Mesenchymal stem cell (in vitro differentiated cells and primary cell): ENCODE data around the gene KRTAP5-1.

ENCODE experiments used
- DNase-seq: peaks from one replicate; pipeline ENCODE4 v3.0.0-alpha.2; 2013
- H2AFZ ChIP-seq: one replicate; pipeline ENCODE4 v1.6.1; 2013; ENCODE audit warnings: low read depth, mild to moderate bottlenecking, control low read depth, inconsistent platforms, low read length, moderate library complexity
- H2AK5ac ChIP-seq: 2 replicates; pipeline ENCODE4 v1.6.1; 2013; ENCODE audit warnings: low read length, moderate library complexity, mild to moderate bottlenecking, inconsistent platforms; ENCODE audit not compliant: severe bottlenecking
- H2BK120ac ChIP-seq: one replicate; pipeline ENCODE4 v1.6.1; 2013; ENCODE audit warnings: low read depth, mild to moderate bottlenecking, inconsistent platforms, low read length, moderate library complexity
- H2BK12ac ChIP-seq, 2 experiments: one replicate each; pipeline ENCODE4 v1.6.1; 2013; ENCODE audit warnings: inconsistent platforms in 2 of 2, low read length in 2 of 2, mild to moderate bottlenecking in 2 of 2, moderate library complexity in 2 of 2, control low read depth in 1 of 2
- H2BK15ac ChIP-seq: one replicate; pipeline ENCODE4 v1.6.1; 2013; ENCODE audit warnings: mild to moderate bottlenecking, low read depth, inconsistent platforms; ENCODE audit not compliant: poor library complexity, severe bottlenecking
- H2BK5ac ChIP-seq: 2 replicates; pipeline ENCODE4 v1.6.1; 2013; ENCODE audit warnings: low read depth, mild to moderate bottlenecking, low read length, control low read depth, inconsistent platforms; ENCODE audit not compliant: poor library complexity, severe bottlenecking
- H3K14ac ChIP-seq, 2 experiments: one replicate each; pipeline ENCODE4 v1.6.1; 2013; ENCODE audit warnings: inconsistent platforms in 2 of 2, low read length in 2 of 2, control low read depth in 1 of 2, mild to moderate bottlenecking in 1 of 2, moderate library complexity in 1 of 2
- H3K18ac ChIP-seq, 2 experiments: one replicate each; pipeline ENCODE4 v1.6.1; 2013; ENCODE audit warnings: inconsistent platforms in 2 of 2, low read length in 2 of 2, control low read depth in 1 of 2, low read depth in 1 of 2, mild to moderate bottlenecking in 1 of 2
- H3K23ac ChIP-seq, 2 experiments: one replicate each; pipeline ENCODE4 v1.6.1; 2013; ENCODE audit warnings: inconsistent platforms in 2 of 2, low read length in 2 of 2, mild to moderate bottlenecking in 2 of 2, moderate library complexity in 2 of 2, control low read depth in 1 of 2
- H3K27ac ChIP-seq: 2 replicates; pipeline ENCODE4 v1.5.1; 2013; ENCODE audit warnings: mild to moderate bottlenecking, moderate library complexity, low read length, control low read depth, inconsistent platforms; ENCODE audit not compliant: poor library complexity, severe bottlenecking
- H3K27me3 ChIP-seq, 2 experiments: 2 replicates each; pipeline versions ENCODE4 v1.6.1 to v1.7.0; 2013; ENCODE audit warnings: low read length in 2 of 2, mild to moderate bottlenecking in 2 of 2, moderate library complexity in 2 of 2, control low read depth in 1 of 2, inconsistent platforms in 1 of 2; ENCODE audit not compliant: control insufficient read depth in 1 of 2, insufficient read depth in 1 of 2
- H3K36me3 ChIP-seq, 2 experiments: 2 replicates each; pipeline versions ENCODE4 v1.6.1 to v1.7.0; 2013; ENCODE audit warnings: low read length in 2 of 2, control low read depth in 1 of 2, inconsistent platforms in 1 of 2, low read depth in 1 of 2, mild to moderate bottlenecking in 1 of 2; ENCODE audit not compliant: insufficient read depth in 2 of 2, control insufficient read depth in 1 of 2
- H3K4ac ChIP-seq, 2 experiments: one replicate each; pipeline ENCODE4 v1.6.1; 2013; ENCODE audit warnings: inconsistent platforms in 2 of 2, low read length in 2 of 2, mild to moderate bottlenecking in 2 of 2, moderate library complexity in 2 of 2, control low read depth in 1 of 2, low read depth in 1 of 2
- H3K4me1 ChIP-seq: 2 replicates; pipeline ENCODE4 v1.6.1; 2013; ENCODE audit warnings: low read depth, low read length, control low read depth; ENCODE audit not compliant: control insufficient read depth, insufficient read depth
- H3K4me2 ChIP-seq: 2 replicates; pipeline ENCODE4 v1.6.1; 2013; ENCODE audit warnings: low read length, mild to moderate bottlenecking, inconsistent platforms; ENCODE audit not compliant: poor library complexity, severe bottlenecking
- H3K4me3 ChIP-seq, 2 experiments: 2 replicates each; pipeline versions ENCODE4 v1.5.1 to v1.7.0; 2013; ENCODE audit warnings: low read length in 2 of 2, mild to moderate bottlenecking in 2 of 2, control low read depth in 1 of 2, low read depth in 1 of 2; ENCODE audit not compliant: insufficient read depth in 1 of 2
- H3K79me1 ChIP-seq: replicated peaks from 2 replicates; pipeline ENCODE4 v1.6.1; 2013; ENCODE audit warnings: mild to moderate bottlenecking, control low read depth, low read length, inconsistent platforms; ENCODE audit not compliant: poor library complexity, severe bottlenecking
- H3K9ac ChIP-seq: 2 replicates; pipeline ENCODE4 v1.7.0; 2013; ENCODE audit warnings: mild to moderate bottlenecking, low read length, moderate library complexity
- H3K9me3 ChIP-seq: 2 replicates; pipeline ENCODE4 v1.7.0; 2013; ENCODE audit warnings: mild to moderate bottlenecking, low read length; ENCODE audit not compliant: control insufficient read depth
- H4K8ac ChIP-seq: one replicate; pipeline ENCODE4 v1.6.1; 2013; ENCODE audit warnings: inconsistent platforms, mild to moderate bottlenecking, low read length, moderate library complexity
- H4K91ac ChIP-seq: one replicate; pipeline ENCODE4 v1.6.1; 2013; ENCODE audit warnings: mild to moderate bottlenecking, low read length, inconsistent platforms
- WGBS: methylation state at CpG from one replicate; pipeline ENCODE4 v1.1.7; 2013; ENCODE audit warnings: mixed read lengths; 5-methylcytosine and 5-hydroxymethylcytosine counted together

Gene KRTAP5-1

GRCh38 chr11:1538153-1538552 lies 46.9 kb downstream of the KRTAP5-1 start:
- no peak overlapping the region for H3K4ac ChIP-seq
- no peak overlapping the region for H2BK120ac ChIP-seq
- H3K23ac ChIP-seq: no peak overlapping the region
- no peak overlapping the region for H3K18ac ChIP-seq
- no peak overlapping the region for H3K27ac ChIP-seq
- peaks cover 30% of the 10 kb centered on the region for H3K79me1 ChIP-seq
- H3K9me3 ChIP-seq: peaks cover 7% of the 10 kb centered on the region
- H2AFZ ChIP-seq: no peak overlapping the region
- no peak for DNase-seq
- no peak overlapping the region for H3K14ac ChIP-seq
- no peak overlapping the region for H2BK5ac ChIP-seq
- peaks cover 32 to 39% of the 10 kb centered on the region in 2 experiments for H3K27me3 ChIP-seq
- H2AK5ac ChIP-seq: no peak overlapping the region
- peaks cover 0 to 16% of the 10 kb centered on the region in 2 experiments for H3K36me3 ChIP-seq
- no peak overlapping the region for H4K8ac ChIP-seq
- H3K9ac ChIP-seq: no peak overlapping the region
- no peak overlapping the region for H2BK12ac ChIP-seq
- H3K4me1 ChIP-seq: peaks cover 18% of the 10 kb centered on the region
- no peak overlapping the region for H3K4me2 ChIP-seq
- no peak overlapping the region for H3K4me3 ChIP-seq
- no peak overlapping the region for H4K91ac ChIP-seq
- H2BK15ac ChIP-seq: no peak overlapping the region
- WGBS: 91% methylated on average over 5 of the region's 5 CpGs

DNA sequence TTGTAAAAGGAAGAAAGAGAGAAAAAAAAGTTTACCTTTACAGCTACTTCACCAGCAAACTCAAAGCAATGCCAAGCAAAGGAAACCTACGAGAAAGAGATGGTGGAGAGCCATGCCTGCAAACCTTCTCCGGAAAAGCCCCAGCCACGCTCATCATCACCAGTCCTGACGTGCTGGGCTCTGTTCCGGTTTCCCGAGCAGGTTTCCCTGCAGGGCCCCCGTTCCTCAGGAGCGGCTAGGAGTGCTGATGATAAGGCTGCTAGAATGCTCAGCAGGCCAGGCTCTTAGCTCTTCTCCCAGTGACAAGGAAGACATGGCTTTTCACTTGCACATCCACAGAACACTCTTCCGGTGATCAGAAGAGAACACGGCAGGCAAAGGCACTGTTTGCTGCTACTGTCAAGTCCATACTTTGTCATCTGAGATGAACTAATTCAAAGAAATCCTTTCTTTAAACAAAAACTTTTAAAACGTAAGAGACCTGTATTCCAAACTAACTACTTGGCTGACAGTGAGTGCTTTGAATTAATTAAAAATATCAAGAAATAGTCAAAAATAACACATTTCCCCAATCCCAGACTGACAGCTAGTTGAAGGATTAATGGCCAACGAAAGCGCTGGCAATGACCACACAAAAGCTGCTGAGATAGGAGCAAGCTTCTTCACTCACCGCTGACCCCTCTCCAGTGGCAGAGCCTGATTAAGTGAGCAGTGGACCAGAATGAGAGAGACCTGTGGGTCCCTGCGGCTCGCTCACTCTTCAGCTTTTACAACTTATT lies 48.8 kb downstream of the KRTAP5-1 start:
- Histone ChIP-seq H3K27me3 (peaks cover 20 to 26% of the 10 kb centered on the region in 2 experiments), H3K4me3 (no peak overlapping the region), H2BK15ac (no peak overlapping the region), H4K8ac (no peak overlapping the region), H3K79me1 (peaks cover 46% of the 10 kb centered on the region), H3K9ac (no peak overlapping the region), H4K91ac (no peak overlapping the region), H3K27ac (no peak overlapping the region), H3K14ac (no peak overlapping the region), H2BK120ac (no peak overlapping the region), H2AFZ (no peak overlapping the region), H3K18ac (no peak overlapping the region), H3K9me3 (peaks cover 7% of the 10 kb centered on the region), H3K4ac (no peak overlapping the region), H3K4me1 (peaks cover 18% of the 10 kb centered on the region), H3K23ac (peak overlapping the region in 1 of 2 experiments; percentile 9), H2BK5ac (no peak overlapping the region), H3K36me3 (peaks cover 0 to 25% of the 10 kb centered on the region in 2 experiments), H3K4me2 (no peak overlapping the region), H2AK5ac (no peak overlapping the region), H2BK12ac (no peak overlapping the region)
- WGBS: 93% methylated on average over 13 of the region's 16 CpGs
- no peak for DNase-seq

DNA sequence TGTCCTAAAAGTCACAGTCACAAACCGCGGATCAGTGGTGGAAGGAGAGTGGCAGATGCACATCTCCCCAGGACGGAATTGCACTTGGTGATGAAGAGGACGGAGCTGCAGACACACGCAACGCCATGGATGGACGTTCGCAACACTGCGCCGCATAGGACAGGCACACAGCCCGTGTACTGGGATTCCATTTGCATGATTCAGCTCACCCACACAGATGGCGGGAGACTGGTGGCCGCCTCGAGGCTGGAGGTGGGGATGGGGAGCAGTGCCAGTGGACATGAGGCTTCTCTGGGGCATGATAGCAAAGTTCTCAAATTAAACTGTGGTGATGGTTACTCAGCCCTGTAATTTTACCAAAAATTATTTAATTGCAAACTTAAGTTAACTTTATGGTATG lies 50.4 kb downstream of the KRTAP5-1 start:
- Histone ChIP-seq H3K23ac (peak overlapping the region in 1 of 2 experiments; percentile 90), H3K36me3 (peaks cover 0 to 25% of the 10 kb centered on the region in 2 experiments), H2BK120ac (no peak overlapping the region), H3K4me2 (no peak overlapping the region), H3K9me3 (peaks cover 7% of the 10 kb centered on the region), H3K79me1 (peaks cover 56% of the 10 kb centered on the region), H2BK12ac (peak overlapping the region in 1 of 2 experiments; percentile 56), H4K8ac (no peak overlapping the region), H3K14ac (no peak overlapping the region), H4K91ac (no peak overlapping the region), H3K4me1 (peaks cover 18% of the 10 kb centered on the region), H3K4ac (no peak overlapping the region), H3K9ac (no peak overlapping the region), H2BK5ac (no peak overlapping the region), H3K27me3 (peaks cover 9 to 15% of the 10 kb centered on the region in 2 experiments), H2AFZ (no peak overlapping the region), H3K27ac (no peak overlapping the region), H2AK5ac (no peak overlapping the region), H3K18ac (no peak overlapping the region), H2BK15ac (no peak overlapping the region), H3K4me3 (no peak overlapping the region)
- DNase-seq: no peak
- 89% methylated on average over 13 of the region's 14 CpGs for WGBS
